ENCODE results near the gene BCAS3.

DNA sequence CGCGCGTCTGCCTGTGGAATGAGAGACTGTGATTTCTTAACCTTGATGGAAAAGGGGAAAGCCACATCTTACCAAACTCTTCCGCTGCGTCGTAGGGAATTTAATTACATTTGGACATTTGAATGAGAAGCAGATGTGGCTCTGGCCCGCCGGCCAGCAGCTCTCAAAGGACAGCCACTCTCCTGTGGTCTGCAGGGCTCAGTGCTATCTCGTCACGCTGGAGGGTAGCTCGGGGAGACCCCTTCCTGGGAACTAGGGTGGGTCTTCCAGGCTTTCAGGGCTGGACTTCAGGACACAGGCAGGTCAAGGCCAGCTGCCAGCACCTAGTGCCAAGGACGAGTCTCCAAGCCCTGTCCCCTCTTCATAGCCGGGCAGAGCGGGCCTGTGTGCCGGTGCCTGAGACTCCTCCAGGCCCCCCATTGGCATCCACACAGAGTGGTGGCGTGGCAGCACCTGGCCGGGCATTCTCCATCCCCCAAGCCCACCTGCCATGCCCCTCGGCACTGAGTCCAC lies 706.1 kb downstream of the BCAS3 start:
- TF ChIP-seq, protein P1, sequence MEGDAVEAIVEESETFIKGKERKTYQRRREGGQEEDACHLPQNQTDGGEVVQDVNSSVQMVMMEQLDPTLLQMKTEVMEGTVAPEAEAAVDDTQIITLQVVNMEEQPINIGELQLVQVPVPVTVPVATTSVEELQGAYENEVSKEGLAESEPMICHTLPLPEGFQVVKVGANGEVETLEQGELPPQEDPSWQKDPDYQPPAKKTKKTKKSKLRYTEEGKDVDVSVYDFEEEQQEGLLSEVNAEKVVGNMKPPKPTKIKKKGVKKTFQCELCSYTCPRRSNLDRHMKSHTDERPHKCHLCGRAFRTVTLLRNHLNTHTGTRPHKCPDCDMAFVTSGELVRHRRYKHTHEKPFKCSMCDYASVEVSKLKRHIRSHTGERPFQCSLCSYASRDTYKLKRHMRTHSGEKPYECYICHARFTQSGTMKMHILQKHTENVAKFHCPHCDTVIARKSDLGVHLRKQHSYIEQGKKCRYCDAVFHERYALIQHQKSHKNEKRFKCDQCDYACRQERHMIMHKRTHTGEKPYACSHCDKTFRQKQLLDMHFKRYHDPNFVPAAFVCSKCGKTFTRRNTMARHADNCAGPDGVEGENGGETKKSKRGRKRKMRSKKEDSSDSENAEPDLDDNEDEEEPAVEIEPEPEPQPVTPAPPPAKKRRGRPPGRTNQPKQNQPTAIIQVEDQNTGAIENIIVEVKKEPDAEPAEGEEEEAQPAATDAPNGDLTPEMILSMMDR (IDR thresholded peaks at IDR 0.05 in 4 of 5, conservative IDR thresholded peaks at IDR 0.05 in 1 of 5) = no peak
- TF ChIP-seq POLR2A (IDR thresholded peaks at IDR 0.05) = no peak
